ENCODE data around the gene ADAMTS9.

DNA sequence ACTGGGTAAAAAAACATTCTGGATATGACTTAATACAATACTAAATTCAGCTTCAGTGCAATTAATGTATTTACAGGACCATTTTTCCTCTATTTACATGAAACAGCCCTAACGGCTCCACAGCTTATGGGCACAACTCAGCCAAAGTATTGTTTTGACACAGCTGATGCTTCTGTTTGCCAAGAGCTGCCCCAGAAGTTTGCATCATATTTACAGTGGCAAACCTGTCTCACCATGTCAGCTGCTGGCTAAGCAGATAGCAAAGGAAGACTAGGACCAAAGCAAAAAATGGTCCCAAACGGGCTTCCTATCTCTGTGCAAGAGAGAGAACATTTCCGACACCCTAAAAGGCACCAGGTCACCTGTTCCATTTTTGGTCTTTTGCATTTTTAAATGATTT lies 94.5 kb downstream of the ADAMTS9 start:
- TF ChIP-seq, protein P1, sequence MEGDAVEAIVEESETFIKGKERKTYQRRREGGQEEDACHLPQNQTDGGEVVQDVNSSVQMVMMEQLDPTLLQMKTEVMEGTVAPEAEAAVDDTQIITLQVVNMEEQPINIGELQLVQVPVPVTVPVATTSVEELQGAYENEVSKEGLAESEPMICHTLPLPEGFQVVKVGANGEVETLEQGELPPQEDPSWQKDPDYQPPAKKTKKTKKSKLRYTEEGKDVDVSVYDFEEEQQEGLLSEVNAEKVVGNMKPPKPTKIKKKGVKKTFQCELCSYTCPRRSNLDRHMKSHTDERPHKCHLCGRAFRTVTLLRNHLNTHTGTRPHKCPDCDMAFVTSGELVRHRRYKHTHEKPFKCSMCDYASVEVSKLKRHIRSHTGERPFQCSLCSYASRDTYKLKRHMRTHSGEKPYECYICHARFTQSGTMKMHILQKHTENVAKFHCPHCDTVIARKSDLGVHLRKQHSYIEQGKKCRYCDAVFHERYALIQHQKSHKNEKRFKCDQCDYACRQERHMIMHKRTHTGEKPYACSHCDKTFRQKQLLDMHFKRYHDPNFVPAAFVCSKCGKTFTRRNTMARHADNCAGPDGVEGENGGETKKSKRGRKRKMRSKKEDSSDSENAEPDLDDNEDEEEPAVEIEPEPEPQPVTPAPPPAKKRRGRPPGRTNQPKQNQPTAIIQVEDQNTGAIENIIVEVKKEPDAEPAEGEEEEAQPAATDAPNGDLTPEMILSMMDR (IDR thresholded peaks at IDR 0.05; ENCODE audit: extremely low read depth in 1 of 2, insufficient read depth in 1 of 2, low read depth in 1 of 2, low read length in 2 of 2), result no peak
- TF ChIP-seq GATA2 (IDR thresholded peaks at IDR 0.05; ENCODE audit: insufficient read depth, insufficient read length, low read depth, low read length) (no peak), JUN (IDR thresholded peaks at IDR 0.05; ENCODE audit: borderline replicate concordance, insufficient read depth, insufficient read length, low read depth) (no peak), POLR2A (IDR thresholded peaks at IDR 0.05; ENCODE audit: low read depth, low read length) (no peak), FOS (IDR thresholded peaks at IDR 0.05; ENCODE audit: borderline replicate concordance, insufficient read depth, low read length) (no peak), EZH2 (IDR thresholded peaks at IDR 0.05; ENCODE audit: borderline replicate concordance, low read depth, low read length, severe bottlenecking) (no peak), POLR2AphosphoS5 (IDR thresholded peaks at IDR 0.05; ENCODE audit: insufficient read depth, low read depth, low read length) (no peak)
